Smooth muscle cell of the brain vasculature (primary cell): ENCODE results near the gene CABP2.
A peak's percentile ranks its signal among the peaks of the same experiment; 100 is the strongest.
"Not testable (repeated sequence)": the region's sequence is repeated elsewhere in the genome, so short reads cannot be mapped to it uniquely, and the experiment has no call there.

Source experiments
- DNase-seq: peaks from one replicate; pipeline ENCODE4 v3.0.0-alpha.2; 2012; ENCODE audit warnings: low read depth, low spot score

CABP2 gene

GRCh38 chr11:67494371-67495233 is 28.6 kb downstream of the CABP2 start:
- DNase-seq = no peak

GRCh38 chr11:67493548-67494370 is 29.5 kb downstream of the CABP2 start:
- DNase-seq = no peak

- no peak for DNase-seq
Measured at GRCh38 chr11:67492801-67493547, 30.3 kb downstream of the CABP2 start.

GRCh38 chr11:67492069-67492727 is 31.0 kb downstream of the CABP2 start:
- DNase-seq = no peak

DNA sequence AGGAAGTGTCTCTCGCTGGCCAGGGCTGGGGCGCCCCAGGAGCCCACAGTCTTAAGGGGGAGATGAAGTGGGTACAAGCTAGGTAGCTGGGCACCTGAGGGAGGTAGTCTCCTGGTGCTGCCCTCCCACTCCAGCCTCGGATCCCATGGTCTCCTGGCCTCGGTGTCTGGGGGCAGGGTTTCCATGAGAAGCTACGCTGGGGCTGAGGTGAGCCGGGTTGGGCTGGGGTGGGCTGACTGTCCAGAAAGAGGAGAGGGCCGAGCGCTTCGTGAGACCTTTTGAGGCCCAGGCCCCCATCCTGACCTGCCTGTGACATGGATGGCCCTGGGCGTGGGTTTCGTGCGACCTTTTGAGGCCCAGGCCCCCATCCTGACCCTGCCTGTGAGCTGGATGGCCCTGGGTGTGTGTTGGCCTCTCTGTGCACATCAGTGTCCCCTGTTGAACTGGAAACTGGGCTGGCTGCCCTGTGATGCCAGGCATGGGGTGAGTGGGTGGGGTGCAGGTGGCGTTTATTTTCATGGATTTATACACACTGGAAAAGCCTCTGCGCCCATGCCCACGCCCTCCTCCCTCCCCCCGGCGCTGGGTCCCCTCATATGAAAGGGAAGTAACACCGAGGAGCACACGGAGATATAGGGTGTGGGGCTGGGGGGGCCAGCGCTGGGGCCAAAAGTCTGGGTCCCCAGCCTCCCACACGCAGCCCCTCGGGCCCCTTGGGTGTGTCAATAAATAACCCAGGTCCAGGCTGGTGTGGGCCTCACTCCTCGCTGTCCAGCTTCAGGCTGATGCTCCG is 31.8 kb downstream of the CABP2 start:
- DNase-seq = no peak

GRCh38 chr11:67490727-67491065 is 32.5 kb downstream of the CABP2 start:
- no peak for DNase-seq

DNA sequence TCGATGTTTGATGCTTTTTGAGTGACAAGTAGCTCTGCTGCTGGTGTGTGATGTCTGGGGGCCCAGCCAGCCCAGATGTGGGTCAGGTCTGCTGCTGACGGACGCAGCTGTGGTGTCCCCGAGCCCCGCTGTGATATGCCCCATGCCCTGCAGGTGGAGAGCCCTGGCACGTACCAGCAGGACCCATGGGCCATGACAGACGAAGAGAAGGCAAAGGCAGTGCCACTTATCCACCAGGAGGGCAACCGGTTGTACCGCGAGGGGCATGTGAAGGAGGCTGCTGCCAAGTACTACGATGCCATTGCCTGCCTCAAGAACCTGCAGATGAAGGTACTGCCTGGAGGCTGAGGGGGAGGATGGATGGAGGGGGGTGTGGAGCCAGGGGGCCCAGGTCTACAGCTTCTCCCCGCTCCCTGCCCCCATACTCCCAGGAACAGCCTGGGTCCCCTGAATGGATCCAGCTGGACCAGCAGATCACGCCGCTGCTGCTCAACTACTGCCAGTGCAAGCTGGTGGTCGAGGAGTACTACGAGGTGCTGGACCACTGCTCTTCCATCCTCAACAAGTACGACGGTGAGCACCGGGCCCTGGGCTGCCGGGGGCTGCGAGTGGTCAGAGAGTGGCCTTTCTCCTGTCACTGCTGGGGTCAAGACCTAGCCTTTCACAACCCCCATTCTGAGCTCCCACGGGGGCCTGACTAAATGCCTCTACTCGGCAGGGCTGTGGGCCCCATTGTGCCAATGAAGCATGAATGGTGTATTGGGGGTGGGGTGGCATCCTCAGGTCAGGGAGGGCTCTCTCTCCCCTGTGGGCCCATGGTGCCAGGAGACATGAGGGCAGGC is 33.1 kb downstream of the CABP2 start:
- DNase-seq = no peak

- DNase-seq = no peak
Measured at GRCh38 chr11:67489203-67489884, 33.9 kb downstream of the CABP2 start.

DNA sequence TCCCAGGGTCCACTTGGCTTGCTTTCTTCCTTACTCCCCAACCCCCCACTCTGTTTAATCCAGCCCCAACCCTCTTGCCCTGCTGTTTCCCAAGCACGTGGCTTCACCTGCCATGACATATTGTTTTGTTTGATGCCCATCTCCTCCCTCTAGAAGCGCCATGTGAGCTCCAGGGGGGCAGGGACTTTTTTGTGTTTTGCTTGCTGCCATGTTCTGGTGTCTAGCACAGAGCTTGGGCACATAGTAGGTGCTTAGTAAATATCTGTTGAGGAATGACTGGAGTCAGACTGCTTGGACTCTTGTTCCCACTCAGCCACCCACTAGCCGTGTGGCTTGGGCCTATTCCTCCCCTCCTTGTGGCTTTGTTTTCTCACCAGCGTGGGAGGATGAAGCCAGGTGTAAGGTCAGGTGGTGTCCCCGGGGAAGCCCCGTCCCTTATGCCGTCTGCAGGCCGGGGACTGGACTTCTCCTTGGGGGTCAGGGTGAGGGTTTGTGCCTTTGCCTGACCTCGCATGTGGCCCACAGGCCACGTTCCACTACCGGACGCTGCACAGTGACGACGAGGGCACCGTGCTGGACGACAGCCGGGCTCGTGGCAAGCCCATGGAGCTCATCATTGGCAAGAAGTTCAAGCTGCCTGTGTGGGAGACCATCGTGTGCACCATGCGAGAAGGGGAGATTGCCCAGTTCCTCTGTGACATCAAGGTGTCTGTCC is 36.6 kb downstream of the CABP2 start:
- no peak for DNase-seq

DNA sequence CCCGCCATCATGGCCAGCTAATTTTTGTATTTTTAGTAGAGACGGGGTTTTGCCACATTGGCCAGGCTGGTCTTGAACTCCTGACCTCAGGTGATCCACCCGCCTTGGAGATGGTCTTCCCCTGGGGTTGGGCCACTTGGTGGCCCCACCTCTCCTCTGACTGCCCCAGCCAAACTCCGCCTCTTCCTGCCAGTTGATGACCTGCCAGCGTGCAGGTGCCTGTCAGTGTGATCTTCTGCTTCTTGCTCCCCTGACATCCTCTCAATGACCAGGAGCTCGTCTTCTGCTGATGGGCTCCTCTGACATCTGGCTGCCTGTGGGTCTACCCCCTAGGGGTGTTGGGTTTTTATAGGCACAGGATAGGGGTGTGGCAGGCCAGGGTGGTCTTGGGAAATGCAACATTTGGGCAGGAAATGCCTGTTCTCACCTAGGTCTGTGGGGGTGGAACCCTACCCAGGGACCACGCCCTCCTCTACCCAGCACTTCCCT is 37.3 kb downstream of the CABP2 start:
- not testable (repeated sequence) for DNase-seq

- DNase-seq = no peak
Measured at GRCh38 chr11:67484847-67485311, 38.4 kb downstream of the CABP2 start.

- no peak for DNase-seq
Measured at GRCh38 chr11:67483831-67484665, 39.2 kb downstream of the CABP2 start.

- DNase-seq = peak; percentile 97
Measured at GRCh38 chr11:67482827-67483798, 40.1 kb downstream of the CABP2 start, which contains the start of gene AIP. TSS of gene AIP (plus strand) at chr11:67483026. CDS start at chr11:67483159, 133 bp downstream.

DNA sequence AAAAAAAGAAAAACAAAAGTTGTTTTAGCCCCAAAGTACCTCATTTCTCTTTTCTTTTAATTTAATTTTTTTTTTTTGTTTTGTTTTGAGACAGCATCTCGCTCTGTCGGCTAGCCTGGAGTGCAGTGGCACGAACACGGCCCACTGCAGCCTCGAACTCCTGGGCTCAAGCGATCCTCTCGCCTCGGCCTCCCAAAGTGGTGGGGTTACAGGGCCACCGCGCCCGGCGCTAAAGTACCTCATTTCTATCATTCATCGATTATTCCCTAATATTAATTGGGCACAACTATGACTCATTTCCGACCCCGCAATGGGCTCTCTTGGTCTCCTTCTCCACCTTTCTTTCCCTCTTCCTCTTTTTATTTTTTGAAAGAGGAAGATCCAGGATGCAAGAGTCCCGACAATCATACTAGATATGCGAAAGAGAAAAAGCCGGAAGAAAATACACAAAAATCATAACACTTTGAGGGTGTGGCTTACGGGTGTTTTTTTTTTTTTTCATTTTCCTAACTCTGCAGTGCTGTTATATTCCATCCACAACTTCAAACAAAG is 40.9 kb downstream of the CABP2 start:
- DNase-seq = no peak

DNA sequence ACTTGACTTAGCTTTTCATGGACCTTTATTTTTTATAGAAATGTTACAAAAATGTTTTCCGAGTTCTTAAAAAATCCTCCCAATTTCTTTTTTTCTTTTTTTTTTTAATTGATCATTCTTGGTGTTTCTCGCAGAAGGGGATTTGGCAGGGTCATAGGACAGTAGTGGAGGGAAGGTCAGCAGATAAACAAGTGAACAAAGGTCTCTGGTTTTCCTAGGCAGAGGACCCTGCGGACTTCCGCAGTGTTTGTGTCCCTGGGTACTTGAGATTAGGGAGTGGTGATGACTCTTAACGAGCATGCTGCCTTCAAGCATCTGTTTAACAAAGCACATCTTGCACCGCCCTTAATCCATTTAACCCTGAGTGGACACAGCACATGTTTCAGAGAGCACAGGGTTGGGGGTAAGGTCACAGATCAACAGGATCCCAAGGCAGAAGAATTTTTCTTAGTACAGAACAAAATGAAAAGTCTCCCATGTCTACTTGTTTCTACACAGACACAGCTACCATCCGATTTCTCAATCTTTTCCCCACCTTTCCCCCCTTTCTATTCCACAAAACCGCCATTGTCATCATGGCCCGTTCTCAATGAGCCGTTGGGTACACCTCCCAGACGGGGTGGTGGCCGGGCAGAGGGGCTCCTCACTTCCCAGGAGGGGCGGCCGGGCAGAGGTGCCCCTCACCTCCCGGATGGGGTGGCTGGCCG is 45.7 kb downstream of the CABP2 start:
- DNase-seq = not testable (repeated sequence)
